ENCODE data around the gene EPN2.
A peak's percentile ranks its signal among the peaks of the same experiment; 100 is the strongest.

The EPN2 gene

GRCh38 chr17:19331134-19331533 lies 94.0 kb downstream of the EPN2 start:
- DNase-seq (ENCODE audit: low read depth in 3 of 3): no peak

GRCh38 chr17:19331543-19332245 lies 94.5 kb downstream of the EPN2 start:
- no peak for DNase-seq (ENCODE audit: low read depth in 3 of 3)

DNA sequence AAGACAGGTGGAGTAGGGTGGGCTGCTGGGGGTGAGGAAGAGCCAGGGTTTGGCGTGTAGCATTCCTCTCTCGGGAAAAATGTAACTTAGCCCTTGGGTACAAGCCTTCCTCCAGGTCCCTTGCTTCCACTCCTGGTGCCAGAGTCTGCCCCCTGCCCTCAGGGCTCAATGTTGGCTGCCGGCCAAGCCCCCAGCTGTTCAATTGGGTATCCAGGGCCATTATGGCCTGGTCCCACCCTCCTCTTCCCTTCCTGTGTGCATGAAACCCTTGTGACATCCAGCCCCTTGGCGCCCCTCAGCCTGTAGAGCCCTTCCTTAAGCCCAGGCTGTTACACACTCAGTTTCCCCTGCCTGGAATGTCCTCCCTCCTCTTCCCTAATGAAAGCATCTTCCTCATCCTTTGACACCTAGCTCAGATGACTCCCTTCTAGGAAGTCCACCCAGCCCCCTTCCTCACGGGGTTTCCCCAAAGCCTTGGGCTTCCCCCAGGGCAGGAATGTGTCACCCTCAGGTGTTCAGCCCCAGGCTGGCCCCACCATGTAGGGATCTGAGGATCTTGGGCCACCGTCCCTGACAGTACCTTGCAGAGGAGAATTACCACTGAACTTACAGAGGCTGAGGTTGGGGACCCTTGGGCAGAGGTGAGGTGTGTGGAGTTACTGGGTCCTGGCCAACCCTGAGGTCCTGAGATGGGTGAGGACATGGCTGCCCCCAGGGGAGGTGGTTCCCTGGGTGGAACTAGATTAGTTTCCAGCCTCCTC lies 95.4 kb downstream of the EPN2 start:
- no peak for DNase-seq (ENCODE audit: low read depth in 3 of 3)

DNA sequence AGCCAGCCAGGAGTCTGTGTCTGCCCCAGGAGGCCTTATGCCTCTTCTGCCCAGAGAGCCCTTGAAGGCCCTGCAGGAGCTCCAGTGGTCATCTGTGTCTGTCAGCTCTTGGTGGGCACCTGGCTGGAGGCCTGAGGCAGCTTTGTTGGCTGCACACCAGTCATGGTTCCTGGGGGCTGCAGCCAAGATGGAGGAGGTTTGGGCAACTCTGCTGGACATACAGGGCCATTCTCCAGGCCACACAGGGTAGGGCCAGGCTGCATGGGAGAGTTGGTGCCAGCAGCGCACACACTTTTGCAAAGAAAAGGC lies 95.9 kb downstream of the EPN2 start:
- DNase-seq (ENCODE audit: low read depth in 3 of 3): no peak

DNA sequence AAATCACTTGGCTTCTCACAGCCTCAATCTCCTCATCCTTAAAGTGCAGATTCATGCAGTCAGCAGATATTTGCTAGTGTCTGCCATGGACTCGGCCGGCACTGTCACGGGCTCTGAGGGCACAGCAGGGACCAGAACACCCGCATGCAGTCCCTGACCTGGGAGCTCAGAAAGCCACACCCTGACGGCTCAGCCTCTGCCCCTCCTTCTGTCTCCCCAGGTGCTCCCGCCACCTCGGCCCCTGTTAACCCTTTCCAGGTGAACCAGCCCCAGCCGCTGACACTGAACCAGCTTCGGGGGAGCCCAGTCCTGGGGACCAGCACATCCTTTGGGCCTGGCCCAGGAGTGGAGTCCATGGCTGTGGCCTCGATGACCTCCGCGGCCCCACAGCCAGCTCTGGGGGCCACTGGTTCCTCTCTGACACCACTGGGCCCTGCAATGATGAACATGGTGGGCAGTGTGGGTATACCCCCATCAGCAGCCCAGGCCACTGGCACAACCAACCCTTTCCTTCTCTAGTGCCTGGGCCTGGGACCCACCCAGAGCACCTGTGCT lies 96.6 kb downstream of the EPN2 start:
- DNase-seq (ENCODE audit: low read depth in 3 of 3): no peak

- DNase-seq (ENCODE audit: low read depth in 3 of 3): no peak
Observed at GRCh38 chr17:19334331-19334730, 97.2 kb downstream of the EPN2 start.

GRCh38 chr17:19335951-19336631 lies 98.9 kb downstream of the EPN2 start:
- DNase-seq (ENCODE audit: low read depth in 3 of 3): no peak

DNA sequence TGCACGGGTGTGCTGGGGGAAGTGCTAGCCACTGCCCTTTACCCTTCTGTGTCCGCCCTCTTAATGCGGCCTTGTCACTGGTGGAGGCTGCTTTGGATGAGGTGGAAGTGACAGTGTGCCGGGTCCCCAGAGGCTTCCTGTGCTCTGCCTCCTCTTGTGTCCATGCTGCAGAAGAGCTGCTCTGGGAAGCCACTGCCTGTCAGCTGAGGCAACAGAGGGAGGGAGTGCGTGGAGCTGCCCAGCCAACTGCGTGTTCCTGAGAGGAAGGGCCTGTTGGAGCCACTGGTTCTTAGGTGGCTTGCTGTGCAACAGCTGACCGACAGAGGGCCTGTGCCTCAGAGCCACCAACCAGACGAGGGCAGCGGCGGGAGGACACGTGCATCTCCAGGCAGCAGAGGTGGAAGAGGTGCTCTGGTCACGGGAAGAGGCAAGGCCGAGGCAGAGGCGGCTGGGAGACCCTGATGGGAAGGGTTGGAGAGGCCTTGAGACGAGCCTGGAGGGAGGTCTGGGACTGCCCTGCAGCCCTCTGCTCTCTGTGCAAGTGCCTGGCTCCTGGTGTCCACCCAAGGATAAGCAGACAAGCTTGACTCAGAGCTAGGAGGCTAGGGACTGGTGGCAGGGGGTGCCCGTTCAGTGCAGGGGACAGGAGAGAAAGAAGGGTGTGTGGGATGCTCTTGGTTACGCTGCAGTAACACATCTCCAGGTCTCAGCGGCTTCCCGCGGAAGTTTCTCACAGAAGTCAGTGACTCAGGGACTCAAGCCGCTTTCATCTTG lies 100.0 kb downstream of the EPN2 start:
- DNase-seq (ENCODE audit: low read depth in 3 of 3): no peak

DNA sequence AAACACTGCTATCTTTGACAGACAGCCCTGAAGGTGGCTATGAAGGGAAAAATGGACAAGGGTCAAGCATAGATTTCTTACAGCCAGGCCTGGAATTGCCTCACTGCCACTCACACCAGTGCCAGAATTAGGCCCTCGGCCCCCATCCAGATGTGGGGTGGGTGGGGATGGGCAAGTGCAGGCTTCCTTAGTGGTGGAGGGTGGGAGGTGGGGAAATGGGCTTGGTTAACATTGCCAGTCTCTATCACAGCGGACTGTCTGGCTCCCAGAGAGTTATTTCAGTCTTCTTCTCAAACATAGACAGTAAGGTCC lies 100.5 kb downstream of the EPN2 start:
- no peak for DNase-seq (ENCODE audit: low read depth in 3 of 3)

DNA sequence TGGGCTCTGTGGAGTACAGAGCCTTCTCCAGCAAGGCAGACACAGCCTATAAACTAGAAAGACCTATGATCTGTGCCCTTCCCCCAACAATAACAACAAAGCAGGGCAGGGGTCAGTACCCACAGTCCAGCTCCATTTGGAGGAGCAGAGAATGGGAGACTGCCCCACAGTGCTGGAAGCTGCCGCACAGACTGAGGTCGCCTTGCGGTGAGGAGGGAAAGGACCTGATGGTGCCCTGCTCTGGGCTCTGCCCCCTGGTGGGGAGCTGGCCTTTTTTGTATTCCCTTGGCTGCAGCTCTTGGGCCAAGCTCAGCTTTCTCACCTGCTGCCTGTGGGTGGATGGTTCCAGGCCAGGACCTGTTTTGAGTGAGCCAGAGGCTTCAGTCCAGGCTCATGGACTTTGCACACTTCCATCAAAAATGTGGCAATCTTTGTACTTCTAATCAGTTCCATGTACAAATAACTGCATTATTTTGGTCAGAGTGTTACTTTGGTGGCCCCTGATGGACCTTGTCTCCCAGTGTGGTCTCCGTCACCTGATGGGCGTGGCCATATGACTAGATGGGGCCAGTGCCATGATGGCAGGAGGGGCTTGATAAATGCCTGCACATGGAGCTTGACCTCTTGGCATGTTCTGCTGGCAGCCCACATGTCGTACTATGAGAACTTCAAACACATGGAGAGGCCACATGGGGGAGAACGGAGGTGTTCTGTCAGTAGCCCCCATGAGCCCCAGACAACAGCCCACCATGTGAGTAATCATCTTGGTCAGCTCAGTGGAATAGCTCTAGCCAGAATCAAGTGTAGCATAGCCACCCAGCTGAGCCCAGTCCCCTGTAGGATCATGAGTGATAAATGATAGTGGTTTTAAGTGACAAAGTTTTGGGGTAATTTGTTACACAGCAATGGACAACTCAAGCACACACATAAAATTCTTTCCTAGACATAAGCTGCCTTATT lies 101.1 kb downstream of the EPN2 start:
- DNase-seq (ENCODE audit: low read depth in 3 of 3): peak; percentile 26 to 35 (median 31)

DNA sequence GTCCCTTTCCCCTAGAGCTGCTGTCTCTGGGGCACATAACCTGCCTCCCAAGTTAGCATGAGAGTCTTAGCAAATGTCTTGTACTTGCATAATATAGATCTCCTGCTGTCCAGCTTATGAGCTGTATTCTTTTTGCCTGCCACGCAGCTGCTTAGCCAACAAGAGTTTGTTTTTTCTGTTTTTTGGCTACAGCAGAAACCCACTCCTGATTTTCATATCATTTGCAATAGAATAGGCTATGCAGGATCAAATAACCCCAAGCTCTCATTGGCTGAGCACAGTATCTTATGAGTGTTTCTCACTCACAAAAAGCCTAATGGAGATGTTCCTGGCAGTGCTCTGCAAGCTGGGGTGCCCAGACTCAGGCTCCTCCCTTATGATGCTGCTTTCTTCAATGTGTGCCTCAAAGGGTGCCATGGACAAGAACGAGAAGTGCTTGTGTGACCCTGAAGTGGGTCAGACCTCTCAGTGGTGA lies 102.2 kb downstream of the EPN2 start:
- no peak for DNase-seq (ENCODE audit: low read depth in 3 of 3)

DNA sequence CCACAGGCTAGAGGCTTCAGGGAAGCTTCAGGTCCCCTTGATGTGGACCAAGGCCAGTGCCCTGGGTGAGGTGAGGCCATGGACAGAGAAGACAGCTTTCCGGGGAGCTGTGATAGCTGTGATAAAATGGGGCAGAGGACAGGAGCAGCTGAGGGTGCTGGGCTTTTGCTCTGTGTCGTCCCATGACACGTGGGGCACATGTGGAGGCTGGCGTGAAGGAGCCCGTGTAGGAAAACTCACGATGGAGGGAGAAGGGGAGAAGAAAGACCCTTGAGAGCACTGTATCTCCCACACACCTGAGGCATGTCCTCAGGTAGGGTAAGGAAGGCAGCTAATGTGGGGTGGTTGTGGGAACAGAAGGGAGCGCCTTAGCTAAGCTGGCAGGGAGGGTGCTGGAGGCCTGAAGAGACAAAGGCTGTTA lies 104.1 kb downstream of the EPN2 start:
- DNase-seq (ENCODE audit: low read depth in 3 of 3): no peak

DNA sequence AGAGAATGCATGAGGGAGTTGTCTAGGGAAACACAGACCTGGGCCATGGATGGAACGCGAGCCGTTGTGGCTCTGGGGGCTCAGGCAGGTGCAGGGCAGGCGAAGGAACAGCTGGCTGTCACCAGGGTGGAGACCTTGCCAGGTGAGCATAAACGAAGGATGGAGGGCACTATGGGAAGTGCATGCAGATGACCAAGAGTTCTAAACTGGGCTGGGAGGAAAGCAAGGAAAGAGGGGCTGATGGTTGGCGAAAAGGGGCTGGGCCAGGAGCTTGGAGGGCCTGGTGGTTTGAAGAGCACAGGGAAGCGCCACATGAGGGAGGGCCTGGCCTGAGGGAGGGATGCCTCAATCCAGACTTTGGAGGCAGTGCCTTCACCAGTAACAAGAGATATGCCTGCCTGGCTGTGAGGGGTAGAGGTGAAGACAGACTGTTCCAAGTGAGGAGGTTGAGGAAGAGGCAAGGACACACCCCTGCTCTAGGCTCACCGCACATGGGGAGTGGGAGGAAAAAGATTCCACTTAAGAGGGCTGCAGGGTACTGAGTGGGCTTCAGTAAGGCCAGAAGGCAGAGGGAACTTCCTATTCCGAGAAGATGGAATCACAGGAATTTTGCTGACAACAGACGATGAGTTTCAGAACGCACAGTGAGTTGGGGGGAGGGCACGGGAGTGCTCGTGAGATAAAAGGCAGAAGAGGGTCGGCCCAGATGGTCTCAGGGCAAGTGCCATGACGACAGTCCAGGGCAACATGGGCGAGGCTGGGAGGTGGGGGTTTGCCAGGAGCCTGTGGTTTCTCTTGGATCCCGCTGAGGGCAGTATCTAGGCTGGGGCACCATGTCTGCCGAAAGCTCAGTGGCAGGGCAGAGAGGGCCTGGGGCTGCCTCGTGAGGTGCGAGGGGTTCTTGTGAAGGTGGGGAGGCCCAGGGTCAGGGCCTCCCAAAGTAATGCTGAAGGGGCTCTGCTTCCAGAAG lies 104.8 kb downstream of the EPN2 start:
- DNase-seq (ENCODE audit: low read depth in 3 of 3): no peak

GRCh38 chr17:19342611-19343255 lies 105.6 kb downstream of the EPN2 start:
- DNase-seq (ENCODE audit: low read depth in 3 of 3): no peak

GRCh38 chr17:19343256-19343630 lies 106.1 kb downstream of the EPN2 start:
- no peak for DNase-seq (ENCODE audit: low read depth in 3 of 3)

DNA sequence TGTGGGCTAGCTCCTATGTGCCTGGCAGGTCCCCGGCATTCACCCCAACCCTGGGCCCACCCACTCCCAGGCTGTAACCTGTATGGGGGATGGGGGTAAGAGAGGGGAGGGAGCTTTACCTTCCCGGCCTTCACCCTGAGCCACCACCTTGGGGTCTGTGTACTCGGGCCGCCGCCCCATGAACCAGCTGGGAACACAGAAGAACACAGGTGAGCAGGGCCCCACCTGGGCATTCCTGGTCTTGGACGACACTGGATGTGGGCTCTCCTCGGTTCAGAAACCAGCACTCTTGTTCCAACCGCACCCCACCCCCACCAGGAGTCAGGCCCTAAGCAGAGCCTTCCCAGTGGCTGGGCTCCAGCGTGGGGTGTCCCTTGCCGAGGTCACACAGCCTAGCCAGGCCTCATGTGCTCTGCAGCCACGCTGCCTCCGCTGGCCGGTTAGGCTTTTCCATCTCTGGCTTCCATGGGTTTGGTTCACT lies 106.5 kb downstream of the EPN2 start:
- no peak for DNase-seq (ENCODE audit: low read depth in 3 of 3)

DNA sequence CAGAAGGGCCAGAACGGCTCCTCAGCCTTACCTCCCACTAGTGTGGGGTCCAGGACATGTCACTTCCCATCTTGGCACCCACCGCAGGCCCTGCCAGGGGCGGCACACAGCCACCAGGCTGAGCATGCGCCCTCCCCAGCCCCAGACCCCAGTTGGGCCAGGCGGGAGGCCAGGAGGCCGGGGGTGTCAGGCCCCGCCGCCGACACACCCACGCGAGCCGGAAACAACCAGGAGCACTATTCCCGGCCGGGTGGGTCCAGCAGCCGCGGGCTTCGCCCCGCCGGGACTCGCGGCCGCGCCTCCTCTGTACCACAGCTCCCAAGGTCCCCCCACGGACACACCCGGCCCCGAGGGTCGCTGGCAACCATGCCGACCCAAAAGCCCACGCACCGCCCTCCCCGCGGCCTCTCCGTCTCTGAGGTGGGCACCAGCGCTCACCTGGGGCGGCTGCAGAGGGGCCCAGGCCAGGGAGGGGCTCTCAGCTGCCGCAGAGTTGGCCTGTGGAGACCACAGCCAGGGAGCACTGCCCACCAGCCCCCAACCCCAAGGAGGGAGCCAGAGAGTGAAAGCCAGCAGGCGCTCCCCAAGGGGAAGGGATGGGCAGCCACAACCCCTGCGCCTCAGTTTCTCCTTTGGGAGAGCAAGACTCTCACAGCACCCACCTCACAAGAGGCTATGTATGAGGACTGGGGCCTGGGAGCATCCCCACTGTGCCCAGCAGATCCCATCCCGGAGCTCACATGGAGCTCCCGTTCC lies 107.3 kb downstream of the EPN2 start:
- no peak for DNase-seq (ENCODE audit: low read depth in 3 of 3)

DNA sequence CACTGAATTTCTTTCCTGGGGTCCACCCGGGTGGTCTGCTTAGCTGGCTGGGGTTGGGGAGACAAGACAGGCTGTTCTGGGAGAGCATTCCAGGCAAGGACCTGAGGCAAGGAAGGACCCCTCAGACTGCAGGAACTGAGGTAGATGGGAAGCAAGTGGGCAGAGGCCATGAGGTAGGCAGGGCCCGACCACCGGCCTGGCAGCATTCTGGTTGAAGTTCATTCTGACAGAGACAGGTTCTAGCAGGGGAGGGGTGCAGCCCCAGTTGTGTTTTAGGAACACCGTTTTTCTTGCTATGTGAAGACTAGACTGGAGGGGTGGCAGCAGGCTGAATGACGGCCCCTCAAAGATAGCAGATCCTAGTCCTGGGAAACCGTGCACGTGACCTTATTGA lies 107.9 kb downstream of the EPN2 start:
- DNase-seq (ENCODE audit: low read depth in 3 of 3): no peak
